ENCODE data around the gene RAB4A. TPM values are rescaled to one million over a fixed set of nuclear protein-coding genes. Genes with fewer than 3 reads are reported as not detected.
"Not testable (repeated sequence)": the region's sequence is repeated elsewhere in the genome, so short reads cannot be mapped to it uniquely, and the experiment has no call there.

RAB4A gene
- total and polyA plus RNA-seq, 2 of the 4 experiments (the other 2 are of a cell fraction) = 25.6 to 26.2 TPM

DNA sequence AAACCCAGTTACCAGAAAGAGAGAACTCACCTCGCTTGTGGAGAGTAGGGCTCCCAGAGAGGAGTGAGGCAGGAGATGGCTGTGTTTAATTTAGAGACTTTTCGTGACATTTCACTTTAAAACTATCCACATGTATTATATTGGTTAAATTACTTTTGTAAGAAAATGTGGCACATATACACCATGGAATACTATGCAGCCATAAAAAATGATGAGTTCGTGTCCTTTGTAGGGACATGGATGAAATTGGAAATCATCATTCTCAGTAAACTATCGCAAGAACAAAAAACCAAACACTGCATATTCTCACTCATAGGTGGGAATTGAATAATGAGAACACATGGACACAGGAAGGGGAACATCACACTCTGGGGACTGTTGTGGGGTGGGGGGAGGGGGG, 20.8 kb downstream of the RAB4A start:
- in situ Hi-C loops (cut with MboI; ENCODE audit: low sequenced_read_pairs); H3K27me3 ChIP-seq (ENCODE audit: control insufficient read depth, insufficient read depth, low read length); H3K27ac ChIP-seq (ENCODE audit: insufficient read depth, low read length); H3K4ac ChIP-seq (ENCODE audit: low read depth, low read length); H4K8ac ChIP-seq (ENCODE audit: low read depth in 2 of 2, low read length in 2 of 2); H4K5ac ChIP-seq (ENCODE audit: low read depth, low read length); H3K4me3 ChIP-seq (ENCODE audit: insufficient read depth, low read depth, low read length); H3K23ac ChIP-seq (ENCODE audit: low read depth, low read length); H2BK5ac ChIP-seq (ENCODE audit: low read depth, low read length, poor library complexity, severe bottlenecking); H2AFZ ChIP-seq (replicated peaks; ENCODE audit: low read length, poor library complexity); ATAC-seq (ENCODE audit: low read depth); H2AK5ac ChIP-seq (ENCODE audit: low read depth, low read length); H2BK120ac ChIP-seq (ENCODE audit: low read depth, low read length); CTCF ChIA-PET; BruUV-seq (replicated peaks); H4K91ac ChIP-seq (ENCODE audit: insufficient read depth, low read depth, low read length); H3K14ac ChIP-seq (replicated peaks; ENCODE audit: low read depth, low read length); H2BK15ac ChIP-seq (ENCODE audit: low read depth, low read length); H2AK9ac ChIP-seq (replicated peaks; ENCODE audit: low read depth, low read length, poor library complexity); H3K9ac ChIP-seq (ENCODE audit: low read depth, low read length); H3K18ac ChIP-seq (ENCODE audit: low read depth, low read length); H3K56ac ChIP-seq (ENCODE audit: extremely low read depth, insufficient read depth, low read length); DNase-seq; H3K4me2 ChIP-seq (ENCODE audit: low read depth, low read length); H2BK20ac ChIP-seq (ENCODE audit: low read depth, low read length); H3K9me3 ChIP-seq (ENCODE audit: control insufficient read depth, insufficient read depth, low read length); intact Hi-C loops (cut with micrococcal nuclease); POLR2A ChIA-PET (ENCODE audit: unreplicated experiment); H4K20me1 ChIP-seq (ENCODE audit: insufficient read depth, low read length); dilution Hi-C loops (cut with HindIII; ENCODE audit: low sequenced_read_pairs, unreplicated experiment): not testable (repeated sequence)
- no CpG with 5 or more reads among the region's 4 CpGs for WGBS, 2 experiments (ENCODE audit: extremely low coverage in 2 of 2, insufficient read length in 1 of 2)
- peaks cover 10% of the 10 kb centered on the region for H3K4me1 ChIP-seq (ENCODE audit: control insufficient read depth, insufficient read depth, low read length)
- peaks cover 17% of the 10 kb centered on the region for H3K36me3 ChIP-seq (ENCODE audit: control insufficient read depth, insufficient read depth, low read length)
- H3K9me1 ChIP-seq (ENCODE audit: insufficient read depth, low read length) = peaks cover 20% of the 10 kb centered on the region
- peaks cover 19 to 53% of the 10 kb centered on the region in 2 experiments; a peak in 3 of 4 replicates for H3K79me1 ChIP-seq (ENCODE audit: low read depth in 1 of 2, low read length in 2 of 2)

Data from IMR-90 (cell line).